Measurements from ENCODE around the gene CXorf58. TPM values are rescaled to one million over a fixed set of nuclear protein-coding genes. Genes with fewer than 3 reads are reported as not detected.
A peak's percentile ranks its signal among the peaks of the same experiment; 100 is the strongest.
"Not testable (repeated sequence)": the region's sequence is repeated elsewhere in the genome, so short reads cannot be mapped to it uniquely, and the experiment has no call there.

The CXorf58 gene
- polyA plus RNA-seq, 4 donors = 0.04 to 0.54 (median 0.13) TPM; not detected in 1

DNA sequence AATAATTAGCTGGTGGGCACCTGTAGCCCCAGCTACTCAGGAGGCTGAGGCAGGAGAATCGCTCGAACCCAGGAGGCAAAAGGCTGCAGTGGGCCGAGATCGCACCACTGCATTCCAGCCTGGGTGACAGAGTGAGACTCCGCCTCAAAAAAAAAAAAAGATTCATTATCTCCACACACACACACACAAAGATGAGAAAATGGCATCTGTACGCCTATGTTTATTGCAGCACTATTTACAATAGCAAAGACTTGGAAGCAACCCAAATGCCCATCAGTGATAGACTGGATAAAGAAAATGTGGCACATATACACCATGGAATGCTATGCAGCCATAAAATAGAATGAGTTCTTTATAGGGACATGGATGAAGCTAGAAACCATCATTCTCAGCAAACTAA lies 12.8 kb upstream of the CXorf58 start:
- not testable (repeated sequence) for H3K4me3 ChIP-seq (ENCODE audit: low read depth in 1 of 3, low read length in 3 of 3); H3K27ac ChIP-seq (ENCODE audit: low read depth in 1 of 3, low read length in 2 of 3); H3K4me1 ChIP-seq (ENCODE audit: control insufficient read depth in 3 of 3, insufficient read depth in 2 of 3, low read depth in 1 of 3, low read length in 2 of 3); H3K27me3 ChIP-seq (ENCODE audit: control insufficient read depth in 3 of 3, insufficient read depth in 3 of 3, low read length in 3 of 3); H3K9me3 ChIP-seq (ENCODE audit: control insufficient read depth in 2 of 2, insufficient read depth in 1 of 2, low read depth in 1 of 2, low read length in 1 of 2); H3K36me3 ChIP-seq (ENCODE audit: control insufficient read depth in 3 of 3, insufficient read depth in 2 of 3, low read depth in 1 of 3, low read length in 3 of 3); FAIRE-seq; DNase-seq
- WGBS, 3 donors = 78 to 92% (median 78%) methylated on average over 6 of the region's 6 CpGs

DNA sequence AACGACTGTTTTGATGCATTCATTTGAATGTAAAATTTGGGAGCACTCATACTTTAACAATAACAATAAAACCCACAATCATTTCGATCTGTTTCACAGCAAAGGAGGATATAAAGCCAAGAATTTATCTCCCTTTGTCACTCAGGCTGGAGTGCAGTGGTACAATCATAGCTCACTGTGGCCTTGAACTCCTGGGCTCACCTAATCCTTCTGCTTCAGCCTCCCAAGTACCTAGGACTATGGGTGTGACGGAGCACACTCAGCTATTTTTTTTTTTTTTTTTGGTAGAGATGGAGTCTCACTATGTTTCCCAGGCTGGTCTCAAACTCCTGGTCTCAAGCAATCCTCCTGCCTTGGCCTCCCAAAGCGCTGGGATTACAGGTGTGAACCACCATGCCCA lies 11.3 kb upstream of the CXorf58 start:
- H3K27ac ChIP-seq (ENCODE audit: low read depth in 1 of 3, low read length in 2 of 3); H3K4me3 ChIP-seq (ENCODE audit: low read depth in 1 of 3, low read length in 3 of 3); H3K36me3 ChIP-seq (ENCODE audit: control insufficient read depth in 3 of 3, insufficient read depth in 2 of 3, low read depth in 1 of 3, low read length in 3 of 3); H3K27me3 ChIP-seq (ENCODE audit: control insufficient read depth in 3 of 3, insufficient read depth in 3 of 3, low read length in 3 of 3); H3K9me3 ChIP-seq (ENCODE audit: control insufficient read depth in 2 of 2, insufficient read depth in 1 of 2, low read depth in 1 of 2, low read length in 1 of 2); FAIRE-seq: not testable (repeated sequence)
- peaks cover 0 to 21% (median 0%) of the 10 kb centered on the region in 3 donors for H3K4me1 ChIP-seq (ENCODE audit: control insufficient read depth in 3 of 3, insufficient read depth in 2 of 3, low read depth in 1 of 3, low read length in 2 of 3)
- 43 to 76% (median 57%) methylated on average over 4 of the region's 4 CpGs for WGBS, 3 donors
- peak in 1 of 2 donors; percentile 37 for DNase-seq

DNA sequence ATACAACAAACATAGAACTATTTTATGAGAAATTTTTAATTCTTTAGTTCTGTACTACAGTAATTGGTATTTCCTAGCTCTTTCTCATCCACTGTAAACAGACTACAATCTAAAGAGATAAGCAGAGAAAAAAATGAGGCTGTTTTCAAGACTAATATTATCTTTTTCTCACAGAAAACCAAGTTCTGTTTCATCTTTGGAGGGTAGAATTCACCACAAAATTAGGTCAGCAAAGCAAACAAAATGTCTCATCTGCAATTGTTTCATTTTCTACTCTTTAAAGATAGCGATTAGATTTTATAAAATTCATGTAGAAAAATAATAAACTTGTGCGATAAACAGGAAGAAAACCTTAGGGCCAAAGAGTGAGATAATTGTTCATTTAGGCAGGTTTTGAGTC lies 10.8 kb upstream of the CXorf58 start:
- H3K27me3 ChIP-seq (ENCODE audit: control insufficient read depth in 3 of 3, insufficient read depth in 3 of 3, low read length in 3 of 3) = no peaks in the 10 kb centered on the region
- H3K4me3 ChIP-seq (ENCODE audit: low read depth in 1 of 3, low read length in 3 of 3) = no peak overlapping the region
- WGBS, 3 donors = 25 to 47% (median 40%) methylated on average over 2 of the region's 2 CpGs
- FAIRE-seq (no peak), DNase-seq (no peak)
- H3K27ac ChIP-seq (ENCODE audit: low read depth in 1 of 3, low read length in 2 of 3) = no peak overlapping the region
- no peaks in the 10 kb centered on the region for H3K36me3 ChIP-seq (ENCODE audit: control insufficient read depth in 3 of 3, insufficient read depth in 2 of 3, low read depth in 1 of 3, low read length in 3 of 3)
- H3K4me1 ChIP-seq (ENCODE audit: control insufficient read depth in 3 of 3, insufficient read depth in 2 of 3, low read depth in 1 of 3, low read length in 2 of 3) = peaks cover 0 to 24% (median 0%) of the 10 kb centered on the region in 3 donors
- H3K9me3 ChIP-seq (ENCODE audit: control insufficient read depth in 2 of 2, insufficient read depth in 1 of 2, low read depth in 1 of 2, low read length in 1 of 2) = no peaks in the 10 kb centered on the region

DNA sequence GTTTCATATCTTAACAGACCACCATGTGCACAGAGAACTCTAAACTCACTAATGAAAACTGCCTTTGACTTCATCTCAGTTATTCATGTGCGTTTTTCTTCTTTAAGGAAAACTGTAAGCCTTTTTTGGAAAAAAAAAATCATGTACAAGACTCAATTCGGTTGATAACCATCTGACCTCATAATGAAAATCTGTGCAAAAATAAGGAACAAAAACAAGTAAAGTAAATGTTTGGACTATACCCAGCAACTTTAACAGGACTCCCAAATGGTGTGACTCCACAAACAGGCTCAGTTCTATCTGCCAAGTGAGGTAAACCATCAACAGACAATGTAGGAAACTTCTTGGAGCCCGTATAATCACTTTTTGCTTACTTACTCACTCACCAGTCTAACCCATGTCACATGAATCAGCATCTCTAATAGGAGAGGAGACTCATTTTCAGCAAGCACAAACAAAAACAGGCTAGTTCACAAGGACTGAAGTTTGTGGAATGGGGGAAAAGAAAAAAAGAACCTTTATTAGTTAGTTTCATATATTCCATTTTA lies 9.3 kb upstream of the CXorf58 start:
- no peak for FAIRE-seq
- Histone ChIP-seq H3K4me1 (ENCODE audit: control insufficient read depth in 3 of 3, insufficient read depth in 2 of 3, low read depth in 1 of 3, low read length in 2 of 3) (peaks cover 0 to 28% (median 0%) of the 10 kb centered on the region in 3 donors), H3K9me3 (ENCODE audit: control insufficient read depth in 2 of 2, insufficient read depth in 1 of 2, low read depth in 1 of 2, low read length in 1 of 2) (no peaks in the 10 kb centered on the region), H3K27me3 (ENCODE audit: control insufficient read depth in 3 of 3, insufficient read depth in 3 of 3, low read length in 3 of 3) (no peaks in the 10 kb centered on the region), H3K36me3 (ENCODE audit: control insufficient read depth in 3 of 3, insufficient read depth in 2 of 3, low read depth in 1 of 3, low read length in 3 of 3) (no peaks in the 10 kb centered on the region), H3K27ac (ENCODE audit: low read depth in 1 of 3, low read length in 2 of 3) (no peak overlapping the region), H3K4me3 (ENCODE audit: low read depth in 1 of 3, low read length in 3 of 3) (no peak overlapping the region)
- 64 to 71% (median 67%) methylated on average over 3 of the region's 3 CpGs for WGBS, 3 donors
- no peak for DNase-seq

DNA sequence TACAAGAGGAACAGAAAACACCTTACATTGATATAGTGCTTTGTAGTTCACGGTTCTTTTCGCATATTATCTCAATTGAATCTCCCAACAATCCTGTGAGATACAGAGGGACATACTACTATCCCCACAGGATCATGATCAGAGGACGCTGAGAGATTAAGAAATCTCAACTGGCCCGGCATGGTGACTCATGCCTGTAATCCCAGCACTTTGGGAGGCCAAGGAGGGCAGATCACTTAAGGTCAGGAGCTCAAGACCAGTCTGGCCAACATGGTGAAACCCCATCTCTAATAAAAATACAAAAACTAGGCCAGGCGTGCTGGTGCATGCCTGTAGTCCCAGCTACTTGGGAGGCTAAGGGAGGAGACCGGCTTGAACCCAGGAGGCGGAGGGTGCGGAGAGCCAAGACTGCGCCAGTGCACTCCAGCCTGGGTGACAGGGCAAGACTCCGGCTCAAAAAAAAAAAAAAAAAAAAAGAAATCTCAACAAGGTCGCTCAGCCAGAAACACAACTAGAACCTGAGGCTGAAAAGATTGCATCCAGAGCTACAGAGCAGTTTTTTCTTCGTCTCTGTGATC lies 7.5 kb upstream of the CXorf58 start:
- Histone ChIP-seq H3K4me1 (ENCODE audit: control insufficient read depth in 3 of 3, insufficient read depth in 2 of 3, low read depth in 1 of 3, low read length in 2 of 3) (peaks cover 0 to 28% (median 0%) of the 10 kb centered on the region in 3 donors), H3K36me3 (ENCODE audit: control insufficient read depth in 3 of 3, insufficient read depth in 2 of 3, low read depth in 1 of 3, low read length in 3 of 3) (no peaks in the 10 kb centered on the region), H3K27ac (ENCODE audit: low read depth in 1 of 3, low read length in 2 of 3) (peak overlapping the region in 2 of 3 donors; percentile 60 to 72), H3K27me3 (ENCODE audit: control insufficient read depth in 3 of 3, insufficient read depth in 3 of 3, low read length in 3 of 3) (no peaks in the 10 kb centered on the region), H3K9me3 (ENCODE audit: control insufficient read depth in 2 of 2, insufficient read depth in 1 of 2, low read depth in 1 of 2, low read length in 1 of 2) (no peaks in the 10 kb centered on the region), H3K4me3 (ENCODE audit: low read depth in 1 of 3, low read length in 3 of 3) (no peak overlapping the region)
- FAIRE-seq (no peak), DNase-seq (peak in 1 of 2 donors; percentile 41)
- 65 to 79% (median 65%) methylated on average over 12 of the region's 12 CpGs for WGBS, 3 donors

DNA sequence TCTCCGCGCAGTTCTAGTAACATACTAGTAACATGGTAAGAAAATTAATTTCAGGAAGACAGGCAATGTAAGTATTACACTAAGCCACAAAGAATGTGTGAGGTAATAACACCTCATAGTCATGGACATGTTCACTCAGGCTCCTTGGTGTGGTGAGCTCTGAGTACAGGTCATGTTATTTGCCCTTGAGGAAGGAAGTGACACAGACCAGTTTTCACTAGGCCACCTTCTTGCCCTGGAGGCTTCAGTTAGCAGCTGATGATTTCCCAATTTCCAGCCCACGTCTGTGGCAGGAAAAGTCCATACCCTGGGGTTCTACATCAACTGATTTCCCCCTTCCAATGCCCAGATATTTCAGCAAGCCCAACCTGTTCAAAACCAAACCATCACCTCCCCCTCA lies 6.7 kb upstream of the CXorf58 start:
- peak; percentile 32 to 41 for DNase-seq
- Histone ChIP-seq H3K4me1 (ENCODE audit: control insufficient read depth in 3 of 3, insufficient read depth in 2 of 3, low read depth in 1 of 3, low read length in 2 of 3) (peaks cover 0 to 32% (median 0%) of the 10 kb centered on the region in 3 donors), H3K9me3 (ENCODE audit: control insufficient read depth in 2 of 2, insufficient read depth in 1 of 2, low read depth in 1 of 2, low read length in 1 of 2) (no peaks in the 10 kb centered on the region), H3K27me3 (ENCODE audit: control insufficient read depth in 3 of 3, insufficient read depth in 3 of 3, low read length in 3 of 3) (no peaks in the 10 kb centered on the region), H3K4me3 (ENCODE audit: low read depth in 1 of 3, low read length in 3 of 3) (no peak overlapping the region), H3K27ac (ENCODE audit: low read depth in 1 of 3, low read length in 2 of 3) (peak overlapping the region in 2 of 3 donors; percentile 70 to 72), H3K36me3 (ENCODE audit: control insufficient read depth in 3 of 3, insufficient read depth in 2 of 3, low read depth in 1 of 3, low read length in 3 of 3) (no peaks in the 10 kb centered on the region)
- no peak for FAIRE-seq
- 75 to 88% (median 84%) methylated on average over 3 of the region's 3 CpGs for WGBS, 3 donors

DNA sequence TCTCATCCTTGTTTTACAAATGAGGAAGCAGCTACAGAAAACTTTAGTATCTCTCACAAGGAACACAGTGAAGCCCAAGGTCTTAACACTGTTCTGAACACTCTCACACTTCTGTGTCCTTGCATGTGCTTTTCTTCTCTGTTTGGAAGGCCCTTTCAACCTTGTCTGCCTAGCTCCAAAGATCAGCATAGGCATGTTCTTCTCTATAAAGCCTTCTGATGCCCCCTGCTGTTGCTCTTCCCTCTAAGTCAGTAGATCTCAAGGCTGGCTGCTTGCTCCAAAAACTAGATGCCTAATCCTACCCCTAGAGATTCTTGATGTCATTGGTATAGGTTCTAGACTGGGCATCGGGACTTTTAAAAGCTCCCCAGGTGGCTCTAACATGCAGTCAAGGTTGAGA lies 6.0 kb upstream of the CXorf58 start:
- Histone ChIP-seq H3K27me3 (ENCODE audit: control insufficient read depth in 3 of 3, insufficient read depth in 3 of 3, low read length in 3 of 3) (no peaks in the 10 kb centered on the region), H3K9me3 (ENCODE audit: control insufficient read depth in 2 of 2, insufficient read depth in 1 of 2, low read depth in 1 of 2, low read length in 1 of 2) (no peaks in the 10 kb centered on the region), H3K4me1 (ENCODE audit: control insufficient read depth in 3 of 3, insufficient read depth in 2 of 3, low read depth in 1 of 3, low read length in 2 of 3) (peaks cover 0 to 35% (median 0%) of the 10 kb centered on the region in 3 donors), H3K36me3 (ENCODE audit: control insufficient read depth in 3 of 3, insufficient read depth in 2 of 3, low read depth in 1 of 3, low read length in 3 of 3) (no peaks in the 10 kb centered on the region), H3K4me3 (ENCODE audit: low read depth in 1 of 3, low read length in 3 of 3) (peak overlapping the region in 1 of 3 donors; percentile 23), H3K27ac (ENCODE audit: low read depth in 1 of 3, low read length in 2 of 3) (peak overlapping the region in 2 of 3 donors; percentile 70 to 72)
- DNase-seq = peak; percentile 76 to 81
- 0 to 26% (median 12%) methylated on average over 1 of the region's 1 CpG for WGBS, 3 donors
- FAIRE-seq = no peak

DNA sequence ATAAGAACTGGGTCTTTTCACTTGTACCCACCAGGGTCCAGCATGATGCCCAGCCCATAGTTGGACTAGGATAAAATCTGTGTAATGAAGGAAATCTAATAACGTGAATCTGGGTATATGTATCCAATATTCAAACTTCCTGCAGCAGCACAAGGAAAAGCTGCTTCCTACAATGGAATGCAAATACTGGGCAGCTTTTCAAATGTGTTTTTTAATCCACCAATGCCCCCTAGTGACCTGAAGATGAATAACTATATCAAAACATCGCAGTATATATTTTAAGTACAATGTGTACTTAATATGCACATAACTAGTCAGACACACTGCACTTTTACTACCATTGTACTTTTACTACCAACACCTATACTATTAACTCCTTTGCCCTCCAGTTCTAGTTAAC lies 5.4 kb upstream of the CXorf58 start:
- Histone ChIP-seq H3K36me3 (ENCODE audit: control insufficient read depth in 3 of 3, insufficient read depth in 2 of 3, low read depth in 1 of 3, low read length in 3 of 3) (no peaks in the 10 kb centered on the region), H3K9me3 (ENCODE audit: control insufficient read depth in 2 of 2, insufficient read depth in 1 of 2, low read depth in 1 of 2, low read length in 1 of 2) (no peaks in the 10 kb centered on the region), H3K27ac (ENCODE audit: low read depth in 1 of 3, low read length in 2 of 3) (peak overlapping the region in 2 of 3 donors; percentile 19 to 62), H3K4me1 (ENCODE audit: control insufficient read depth in 3 of 3, insufficient read depth in 2 of 3, low read depth in 1 of 3, low read length in 2 of 3) (peaks cover 0 to 35% (median 0%) of the 10 kb centered on the region in 3 donors), H3K27me3 (ENCODE audit: control insufficient read depth in 3 of 3, insufficient read depth in 3 of 3, low read length in 3 of 3) (no peaks in the 10 kb centered on the region), H3K4me3 (ENCODE audit: low read depth in 1 of 3, low read length in 3 of 3) (peak overlapping the region in 2 of 3 donors; percentile 19 to 23)
- 0 to 5% (median 3%) methylated on average over 2 of the region's 2 CpGs for WGBS, 3 donors
- DNase-seq (peak; percentile 67 to 68), FAIRE-seq (no peak)

Data from small intestine (tissue), 7 donors.